Measurements from ENCODE around the gene ADAMTS17.

The ADAMTS17 gene

DNA sequence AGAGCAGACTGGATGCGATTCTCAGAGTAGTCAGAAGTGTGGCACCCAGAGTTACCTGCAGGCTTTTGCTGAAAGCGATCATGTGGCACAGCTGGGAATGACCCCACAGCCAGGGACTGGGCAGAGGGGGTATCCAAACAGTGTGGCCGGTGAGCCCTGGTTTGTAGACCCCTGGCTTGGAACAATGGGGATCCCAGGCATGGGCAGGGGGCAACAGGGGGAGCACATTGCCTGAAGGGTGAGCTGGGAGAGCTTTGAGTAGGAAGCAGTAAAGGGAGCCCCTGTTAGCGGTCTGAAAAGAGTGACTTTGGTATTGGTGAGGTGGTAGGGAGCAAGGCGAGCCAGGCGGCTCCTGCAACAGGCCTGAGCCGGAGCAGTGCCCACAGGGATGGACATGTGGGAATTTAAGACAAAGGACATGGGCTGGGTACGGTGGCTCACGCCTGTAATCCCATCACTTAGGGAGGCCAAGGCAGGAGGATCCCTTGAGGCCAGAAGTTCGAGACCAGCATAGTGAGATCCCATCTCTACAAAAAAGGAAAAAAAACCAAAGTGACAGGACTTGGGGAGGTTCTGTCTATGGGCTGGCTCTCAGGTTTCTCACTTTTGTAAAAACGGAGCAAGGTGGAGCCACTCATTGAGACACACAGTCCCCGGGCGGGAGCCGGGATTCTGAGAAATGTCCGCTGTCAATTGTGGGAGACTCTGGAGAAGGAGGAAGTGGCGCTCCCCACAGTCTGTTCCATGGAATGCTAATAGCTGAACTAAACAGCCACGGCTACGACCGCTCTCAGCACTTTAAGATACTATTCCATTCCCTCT lies 384.7 kb downstream of the ADAMTS17 start:
- H3K4me3 ChIP-seq (ENCODE audit: low read depth, low read length), result no peak overlapping the region
- TF ChIP-seq, protein P1, sequence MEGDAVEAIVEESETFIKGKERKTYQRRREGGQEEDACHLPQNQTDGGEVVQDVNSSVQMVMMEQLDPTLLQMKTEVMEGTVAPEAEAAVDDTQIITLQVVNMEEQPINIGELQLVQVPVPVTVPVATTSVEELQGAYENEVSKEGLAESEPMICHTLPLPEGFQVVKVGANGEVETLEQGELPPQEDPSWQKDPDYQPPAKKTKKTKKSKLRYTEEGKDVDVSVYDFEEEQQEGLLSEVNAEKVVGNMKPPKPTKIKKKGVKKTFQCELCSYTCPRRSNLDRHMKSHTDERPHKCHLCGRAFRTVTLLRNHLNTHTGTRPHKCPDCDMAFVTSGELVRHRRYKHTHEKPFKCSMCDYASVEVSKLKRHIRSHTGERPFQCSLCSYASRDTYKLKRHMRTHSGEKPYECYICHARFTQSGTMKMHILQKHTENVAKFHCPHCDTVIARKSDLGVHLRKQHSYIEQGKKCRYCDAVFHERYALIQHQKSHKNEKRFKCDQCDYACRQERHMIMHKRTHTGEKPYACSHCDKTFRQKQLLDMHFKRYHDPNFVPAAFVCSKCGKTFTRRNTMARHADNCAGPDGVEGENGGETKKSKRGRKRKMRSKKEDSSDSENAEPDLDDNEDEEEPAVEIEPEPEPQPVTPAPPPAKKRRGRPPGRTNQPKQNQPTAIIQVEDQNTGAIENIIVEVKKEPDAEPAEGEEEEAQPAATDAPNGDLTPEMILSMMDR (IDR thresholded peaks at IDR 0.05; ENCODE audit: low read depth, low read length), result no peak

DNA sequence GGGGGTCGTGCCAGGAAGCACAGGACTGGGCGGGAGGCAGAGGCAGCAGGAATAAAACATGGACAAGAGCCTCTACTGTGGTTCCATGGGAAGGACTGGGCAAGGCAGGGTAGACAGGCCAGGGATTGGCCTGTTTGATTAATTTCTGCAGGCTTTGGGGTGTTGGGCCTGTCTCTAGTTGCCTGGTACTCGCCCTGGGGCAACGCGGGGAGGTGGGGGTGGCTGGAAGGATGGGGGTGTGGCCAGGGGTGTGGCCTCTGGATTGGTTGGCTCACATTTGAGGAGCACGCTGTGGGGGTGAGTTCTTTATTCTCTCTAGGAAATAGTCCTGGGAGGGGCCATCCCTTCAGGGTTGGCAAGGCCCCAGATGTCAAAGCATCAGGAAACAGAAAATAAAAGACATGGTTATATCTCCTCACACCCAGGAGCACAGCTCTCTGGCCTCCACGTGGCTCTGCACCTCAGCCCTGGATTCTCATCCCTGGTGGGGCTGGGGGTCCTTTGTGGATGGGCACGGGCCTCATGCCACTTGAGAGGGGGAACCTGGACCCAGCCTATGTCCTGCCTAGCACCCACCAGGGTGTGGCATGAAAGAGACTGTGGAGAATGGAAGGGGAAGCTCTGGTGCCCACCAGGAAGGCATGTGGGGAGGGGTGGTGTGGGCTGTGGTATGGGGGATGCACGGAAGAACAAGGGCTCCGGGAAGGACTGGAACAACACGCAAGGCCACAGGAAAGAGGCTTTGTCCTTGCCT lies 385.6 kb downstream of the ADAMTS17 start:
- no peak overlapping the region for H3K4me3 ChIP-seq (ENCODE audit: low read depth, low read length)
- TF ChIP-seq, protein P1 (IDR thresholded peaks at IDR 0.05; ENCODE audit: low read depth, low read length), result no peak

DNA sequence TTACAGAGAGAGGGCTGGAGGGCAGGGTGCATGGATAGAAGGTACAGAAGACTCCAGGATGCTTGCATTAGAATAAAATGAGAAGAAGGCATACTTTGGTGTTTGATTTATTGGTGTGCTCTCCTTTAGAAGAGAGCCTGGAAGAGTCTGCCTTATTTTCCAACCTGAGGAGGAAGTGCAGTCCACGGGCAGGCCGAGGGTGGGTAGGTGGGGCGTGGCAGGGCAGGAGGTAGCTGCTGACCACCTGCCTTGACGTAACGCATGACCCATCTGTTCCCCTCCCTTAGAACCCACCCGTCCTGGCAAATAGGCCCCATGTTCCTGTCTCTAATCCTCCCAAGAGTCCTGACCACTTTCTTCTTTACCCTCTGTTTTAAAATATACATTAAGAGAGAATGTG lies 386.2 kb downstream of the ADAMTS17 start:
- TF ChIP-seq, protein P1 (IDR thresholded peaks at IDR 0.05; ENCODE audit: low read depth, low read length), result no peak
- no peak overlapping the region for H3K4me3 ChIP-seq (ENCODE audit: low read depth, low read length)

DNA sequence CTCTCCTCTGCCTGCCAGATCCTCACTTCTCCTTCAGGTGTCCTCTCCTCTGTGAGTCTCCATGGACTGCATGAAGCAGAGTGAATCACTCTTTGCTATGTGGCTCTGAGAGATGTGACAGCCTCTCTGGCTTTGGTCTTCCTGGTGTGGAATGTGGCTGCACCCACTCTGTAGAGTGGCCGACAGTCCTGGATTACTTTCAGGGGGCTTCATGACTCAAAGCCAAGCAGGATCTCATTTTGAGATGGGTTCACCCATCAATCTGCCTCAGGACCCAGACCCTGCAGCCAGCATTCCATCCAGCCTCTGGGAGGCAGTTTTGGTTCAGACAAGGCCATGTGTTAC lies 386.6 kb downstream of the ADAMTS17 start:
- H3K4me3 ChIP-seq (ENCODE audit: low read depth, low read length), result no peak overlapping the region
- TF ChIP-seq, protein P1 (IDR thresholded peaks at IDR 0.05; ENCODE audit: low read depth, low read length), result no peak

DNA sequence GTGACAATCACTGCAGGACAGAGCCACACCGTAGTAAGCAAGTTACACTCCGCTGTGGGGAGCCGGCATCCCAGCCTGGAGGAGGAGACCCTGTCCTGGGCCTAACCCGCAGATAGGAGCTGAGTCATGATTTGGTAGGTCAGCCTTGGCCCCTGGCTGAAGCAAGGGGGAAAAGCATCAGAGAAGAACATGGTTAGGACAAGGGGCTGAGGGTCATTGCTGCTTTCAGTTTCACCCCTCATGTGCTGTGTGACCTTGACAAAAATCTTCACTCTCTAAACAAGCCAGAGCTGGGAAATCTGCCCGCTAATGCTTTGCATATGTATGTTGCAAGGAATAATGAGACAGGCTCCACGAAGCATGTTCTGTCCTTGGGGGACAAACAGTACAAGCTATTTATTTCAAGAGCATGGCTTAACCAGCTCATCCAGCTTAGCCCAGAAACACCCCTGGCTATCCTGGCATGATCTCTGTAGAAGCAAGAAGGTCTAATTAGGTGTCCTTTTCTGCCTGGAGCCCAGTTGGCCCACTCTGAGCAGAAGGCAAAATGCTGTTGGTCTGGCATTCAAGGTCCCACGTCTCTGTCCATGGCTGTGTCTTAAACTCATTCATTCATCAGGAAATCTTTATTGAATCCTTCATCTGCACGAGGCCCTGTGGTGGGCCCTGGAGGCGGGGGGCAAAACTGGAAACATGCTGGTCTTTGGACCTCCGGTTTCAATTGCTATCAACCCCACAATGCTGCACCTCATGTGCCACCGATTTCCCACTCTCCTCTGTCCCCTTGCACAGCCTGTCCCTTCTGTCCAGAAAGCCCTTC lies 387.2 kb downstream of the ADAMTS17 start:
- TF ChIP-seq, protein P1 (IDR thresholded peaks at IDR 0.05; ENCODE audit: low read depth, low read length), result no peak

DNA sequence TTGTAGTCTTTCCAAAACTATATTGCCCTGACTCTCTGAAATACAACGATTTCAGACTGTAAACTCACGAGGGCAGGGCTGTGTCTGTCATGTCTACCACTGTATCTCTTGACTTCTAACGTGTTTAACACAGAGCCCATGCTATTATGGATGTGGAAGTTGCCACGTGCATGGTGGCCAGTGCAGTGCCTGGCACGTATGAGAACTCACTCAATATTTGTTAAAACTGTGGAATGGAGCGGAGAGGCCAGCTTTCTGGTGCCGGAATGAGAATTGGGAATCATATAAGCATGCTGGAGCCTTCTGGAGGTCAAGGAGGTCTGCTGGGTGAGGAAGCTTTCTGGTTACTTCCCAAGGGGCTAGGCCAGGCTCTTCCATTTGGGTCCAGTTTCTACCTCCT lies 387.9 kb downstream of the ADAMTS17 start:
- no peak overlapping the region for H3K4me3 ChIP-seq (ENCODE audit: low read depth, low read length)
- TF ChIP-seq, protein P1 (IDR thresholded peaks at IDR 0.05; ENCODE audit: low read depth, low read length), result no peak

More for the DNA sequence above, 387.2 kb downstream of the ADAMTS17 start:
- H3K4me3 ChIP-seq (ENCODE audit: low read depth, low read length), result no peak overlapping the region
